ENCODE data around the gene TNFSF15. TPM values are rescaled to one million over a fixed set of nuclear protein-coding genes. Genes with fewer than 3 reads are reported as not detected.

TNFSF15 gene
- total RNA-seq, 1 donor from 2014 or later: 0.37 TPM

DNA sequence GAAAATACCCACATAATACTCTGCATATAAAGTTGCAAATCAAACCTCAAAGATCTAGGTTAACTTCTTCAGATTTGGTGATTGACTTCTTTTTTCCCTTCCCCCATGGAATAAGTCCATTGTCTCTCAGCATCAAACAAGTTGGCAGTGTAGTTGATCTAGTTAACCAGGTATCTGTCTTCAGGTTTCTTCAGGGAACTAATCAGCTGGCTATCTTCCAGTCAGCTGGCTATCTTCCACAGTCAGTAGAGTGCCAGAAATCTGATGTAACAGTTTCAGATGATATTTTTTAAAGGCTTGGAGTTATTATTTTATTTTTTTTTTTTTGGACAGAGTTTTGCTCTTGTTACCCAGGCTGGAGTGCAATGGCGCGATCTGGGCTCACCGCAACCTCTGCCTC is 16.8 kb downstream of the TNFSF15 start:
- peaks cover 36% of the 10 kb centered on the region for H3K4me1 Mint-ChIP-seq (ENCODE audit: low read depth)
- H3K4me3 Mint-ChIP-seq (ENCODE audit: unreplicated experiment): no peak overlapping the region
- no peaks in the 10 kb centered on the region for H3K27me3 Mint-ChIP-seq (ENCODE audit: low read depth)
- no peak overlapping the region for H3K27ac Mint-ChIP-seq (ENCODE audit: unreplicated experiment)
- DNase-seq (ENCODE audit: low spot score): no peak
- TF ChIP-seq CTCF (IDR thresholded peaks at IDR 0.05): no peak
- H3K36me3 Mint-ChIP-seq (ENCODE audit: low read depth): no peaks in the 10 kb centered on the region
- no peaks in the 10 kb centered on the region for H3K9me3 Mint-ChIP-seq (ENCODE audit: low read depth)

DNA sequence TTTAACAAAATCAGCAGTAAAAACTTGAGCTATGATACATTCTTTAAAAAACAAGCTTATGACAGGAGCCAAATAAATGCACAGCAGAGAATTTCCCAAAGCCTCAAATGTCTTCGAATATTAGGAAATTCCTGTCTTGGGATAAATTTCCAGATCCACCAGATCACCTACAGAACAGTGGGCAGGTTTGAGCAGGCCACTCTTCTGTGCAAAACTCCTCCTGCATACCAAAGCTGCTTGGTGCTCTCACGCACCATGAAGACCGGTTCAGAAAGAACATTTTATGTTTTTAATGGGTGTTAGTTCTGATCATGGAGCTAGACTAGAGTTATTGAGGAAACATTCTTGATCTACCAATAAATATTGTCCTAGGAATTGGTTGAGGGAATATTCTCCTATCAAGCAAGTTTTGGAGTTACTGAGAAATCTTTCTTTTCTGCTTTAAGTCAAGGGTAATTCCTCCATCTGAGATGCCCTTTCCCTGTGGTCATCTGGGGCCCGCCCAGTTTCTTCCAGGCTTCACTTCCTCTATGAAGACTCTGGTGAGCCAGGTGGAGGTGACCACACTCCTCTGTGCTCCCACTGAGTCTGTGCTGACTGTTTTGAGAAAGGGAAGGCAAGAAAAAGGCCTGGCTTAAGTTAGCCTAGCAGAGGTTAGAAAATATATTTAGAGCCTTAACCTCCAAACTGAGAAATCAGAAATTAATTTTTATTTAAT is 17.9 kb downstream of the TNFSF15 start:
- no peak for TF ChIP-seq CTCF (IDR thresholded peaks at IDR 0.05)
- no peak overlapping the region for H3K4me3 Mint-ChIP-seq (ENCODE audit: unreplicated experiment)
- no peak overlapping the region for H3K27ac Mint-ChIP-seq (ENCODE audit: unreplicated experiment)
- no peaks in the 10 kb centered on the region for H3K9me3 Mint-ChIP-seq (ENCODE audit: low read depth)
- no peaks in the 10 kb centered on the region for H3K36me3 Mint-ChIP-seq (ENCODE audit: low read depth)
- H3K4me1 Mint-ChIP-seq (ENCODE audit: low read depth): peaks cover 31% of the 10 kb centered on the region
- no peaks in the 10 kb centered on the region for H3K27me3 Mint-ChIP-seq (ENCODE audit: low read depth)
- DNase-seq (ENCODE audit: low spot score): no peak

DNA sequence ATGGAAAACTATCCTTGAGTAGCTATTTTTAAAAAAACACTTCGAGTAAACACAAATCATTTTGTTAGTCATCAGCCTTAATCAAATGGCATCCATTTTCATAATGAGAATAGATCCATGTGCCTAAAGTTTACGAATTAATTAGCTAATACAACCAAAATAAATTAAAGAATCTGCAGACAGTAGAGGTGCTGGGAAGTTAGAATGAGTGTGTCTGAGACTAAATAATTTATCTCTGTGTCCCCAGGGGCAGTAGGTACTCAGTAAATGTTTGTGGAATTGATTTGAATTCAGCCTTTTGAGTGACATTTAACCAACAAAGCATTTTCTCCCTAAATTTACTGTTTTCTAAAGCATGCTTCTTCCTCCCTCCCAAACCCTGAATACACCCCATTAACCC is 18.6 kb downstream of the TNFSF15 start:
- H3K36me3 Mint-ChIP-seq (ENCODE audit: low read depth): no peaks in the 10 kb centered on the region
- DNase-seq (ENCODE audit: low spot score): no peak
- no peak for TF ChIP-seq CTCF (IDR thresholded peaks at IDR 0.05)
- H3K4me3 Mint-ChIP-seq (ENCODE audit: unreplicated experiment): no peak overlapping the region
- no peak overlapping the region for H3K27ac Mint-ChIP-seq (ENCODE audit: unreplicated experiment)
- H3K4me1 Mint-ChIP-seq (ENCODE audit: low read depth): peaks cover 31% of the 10 kb centered on the region
- H3K27me3 Mint-ChIP-seq (ENCODE audit: low read depth): no peaks in the 10 kb centered on the region
- H3K9me3 Mint-ChIP-seq (ENCODE audit: low read depth): no peaks in the 10 kb centered on the region

DNA sequence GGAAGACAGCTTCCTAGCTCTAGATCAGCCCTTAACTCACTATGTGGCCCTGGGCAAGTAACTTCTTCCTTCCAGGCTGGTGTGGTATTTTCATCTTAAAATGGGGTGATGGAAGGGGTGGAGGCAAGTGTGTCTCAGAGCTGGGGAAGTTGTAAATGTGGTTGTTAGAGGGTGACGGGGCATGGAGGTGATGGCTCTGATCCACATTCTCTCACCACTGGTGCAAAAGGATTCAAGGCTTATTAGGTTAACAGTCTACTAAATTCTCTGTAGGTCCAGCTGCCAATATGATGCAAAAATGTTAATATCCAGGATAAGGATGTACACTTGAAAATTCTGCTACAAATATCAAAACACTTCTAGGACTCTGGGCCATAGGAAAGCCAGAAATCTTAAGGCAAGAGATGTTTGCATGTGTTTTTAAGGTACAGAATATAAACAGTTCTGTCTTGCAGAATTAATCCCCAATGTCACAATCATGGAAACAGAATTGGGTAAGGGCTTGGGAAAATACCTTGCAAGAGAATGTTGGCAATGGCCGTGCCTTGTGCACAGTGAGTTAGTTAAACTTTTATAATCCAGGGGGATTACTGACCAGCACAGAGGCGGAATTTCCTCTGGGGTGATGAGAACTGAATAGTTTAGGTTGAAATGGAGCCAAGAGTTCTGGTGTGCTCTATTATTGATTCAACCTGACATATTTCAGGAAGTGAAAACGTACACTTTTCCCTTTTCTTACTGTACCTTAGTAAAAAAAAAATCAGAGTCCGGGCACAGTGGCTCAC is 19.8 kb downstream of the TNFSF15 start:
- TF ChIP-seq CTCF (IDR thresholded peaks at IDR 0.05): no peak
- Mint-ChIP-seq H3K36me3 (ENCODE audit: low read depth) (no peaks in the 10 kb centered on the region), H3K27ac (ENCODE audit: unreplicated experiment) (no peak overlapping the region), H3K9me3 (ENCODE audit: low read depth) (no peaks in the 10 kb centered on the region), H3K4me1 (ENCODE audit: low read depth) (peaks cover 31% of the 10 kb centered on the region), H3K4me3 (ENCODE audit: unreplicated experiment) (no peak overlapping the region), H3K27me3 (ENCODE audit: low read depth) (no peaks in the 10 kb centered on the region)
- DNase-seq (ENCODE audit: low spot score): no peak

GRCh38 chr9:114784721-114785279 is 21.0 kb downstream of the TNFSF15 start:
- Mint-ChIP-seq H3K36me3 (ENCODE audit: low read depth) (no peaks in the 10 kb centered on the region), H3K4me1 (ENCODE audit: low read depth) (peaks cover 24% of the 10 kb centered on the region), H3K27ac (ENCODE audit: unreplicated experiment) (no peak overlapping the region), H3K4me3 (ENCODE audit: unreplicated experiment) (no peak overlapping the region), H3K9me3 (ENCODE audit: low read depth) (no peaks in the 10 kb centered on the region), H3K27me3 (ENCODE audit: low read depth) (no peaks in the 10 kb centered on the region)
- TF ChIP-seq CTCF (IDR thresholded peaks at IDR 0.05): no peak
- DNase-seq (ENCODE audit: low spot score): no peak

All from chondrocyte (in vitro differentiated cells).